HepG2 (cell line): ENCODE data around the gene PAX4. TPM values are rescaled to one million over a fixed set of nuclear protein-coding genes. Genes with fewer than 3 reads are reported as not detected.

Experiments
- ATAC-seq: fragments of 200-7000 bp; cut with Tn5 transposase; 3 replicates; pipeline ENCODE4 v1.9.1; 2020; ENCODE audit warnings: mild to moderate bottlenecking, moderate library complexity
- BruUV-seq: library from RNA; stranded (reverse); fragments of 400-500 nt; replicated peaks from 2 replicates; lab custom pipeline; 2021; lab: Mats Ljungman, UMichigan
- CTCF ChIA-PET: fragments of 300-600 bp; formaldehyde crosslinking; extraction: SDS; loops from one replicate; lab custom pipeline; 2021; ENCODE audit warnings: low total read pairs, inconsistent platforms, low intra/inter-chr PET ratio; lab: Yijun Ruan, JAX
- POLR2A ChIA-PET: fragments of 350-600 bp; sonication (Branson Sonifier 250); formaldehyde crosslinking; loops from one replicate; lab custom pipeline; 2020; ENCODE audit warnings: antibody characterized with exemption, inconsistent platforms; lab: Yijun Ruan, JAX
- DNase-seq: peaks from one replicate; pipeline ENCODE4 v3.0.0-alpha.2; 2015; ENCODE audit warnings: low spot score
- FAIRE-seq: peaks from 3 replicates; lab custom pipeline; 2011; peaks lifted over from hg19 to GRCh38; lab: Jason Lieb, UNC
- H2AFZ ChIP-seq: one replicate; pipeline ENCODE4 v1.6.1; 2011; ENCODE audit warnings: low read length, inconsistent platforms
- H3K27ac ChIP-seq: fragments of 300-600 bp; 3 replicates; pipeline ENCODE4 v1.8.0; 2011; ENCODE audit warnings: mixed run types, mild to moderate bottlenecking, mixed read lengths, low read length, inconsistent platforms; ENCODE audit not compliant: insufficient read depth; ENCODE audit errors: extremely low read length
- H3K27me3 ChIP-seq, 2 experiments: fragments of 200-600 bp in 1 of 2; 2 replicates in 1 of 2; 3 replicates in 1 of 2; pipeline versions ENCODE4 v1.6.0 to v1.8.0; 2011; ENCODE audit warnings: low read length in 2 of 2, mild to moderate bottlenecking in 2 of 2, moderate library complexity in 2 of 2, inconsistent platforms in 1 of 2; ENCODE audit not compliant: insufficient read depth in 2 of 2, control insufficient read depth in 1 of 2
- H3K36me3 ChIP-seq, 2 experiments: fragments of 200-600 bp in 1 of 2; replicated peaks in 1 of 2; 2 replicates in 1 of 2; 3 replicates in 1 of 2; pipeline versions ENCODE4 v1.5.1 to v1.8.0; 2011; ENCODE audit warnings: low read length in 2 of 2, inconsistent platforms in 1 of 2; ENCODE audit not compliant: insufficient read depth in 2 of 2, control insufficient read depth in 1 of 2
- H3K4me1 ChIP-seq: 2 replicates; pipeline ENCODE4 v1.5.1; 2012; ENCODE audit warnings: low read length, inconsistent platforms; ENCODE audit not compliant: insufficient read depth
- H3K4me2 ChIP-seq: 2 replicates; pipeline ENCODE4 v1.6.0; 2011; ENCODE audit warnings: low read depth, low read length, inconsistent platforms
- H3K4me3 ChIP-seq, 3 experiments: fragments of 200-600 bp in 1 of 3; sonication (generic), shearing (Covaris generic) in 1 of 3; replicated peaks in 1 of 3; 2 replicates each; pipeline ENCODE4 v1.5.1; 2011 to 2016; ENCODE audit warnings: low read length in 3 of 3, inconsistent platforms in 2 of 3, low read depth in 2 of 3, mild to moderate bottlenecking in 2 of 3, control low read depth in 1 of 3, mixed read lengths in 1 of 3; ENCODE audit not compliant: insufficient read depth in 1 of 3
- H3K79me2 ChIP-seq: one replicate; pipeline ENCODE4 v1.6.1; 2011; ENCODE audit warnings: low read length, inconsistent platforms; ENCODE audit not compliant: insufficient read depth
- H3K9ac ChIP-seq: 2 replicates; pipeline ENCODE4 v1.6.0; 2011; ENCODE audit warnings: mild to moderate bottlenecking, low read depth, low read length, inconsistent platforms; ENCODE audit not compliant: insufficient read depth
- H3K9me3 ChIP-seq: 2 replicates; pipeline ENCODE4 v1.5.1; 2012; ENCODE audit warnings: mild to moderate bottlenecking, low read length
- H4K20me1 ChIP-seq: 2 replicates; pipeline ENCODE4 v1.6.0; 2011; ENCODE audit warnings: inconsistent platforms, mild to moderate bottlenecking, low read length, moderate library complexity; ENCODE audit not compliant: insufficient read depth
- ATF1 ChIP-seq: IDR thresholded peaks from 2 replicates; pipeline ENCODE4 v1.6.1; 2016; ENCODE audit warnings: mild to moderate bottlenecking, control low read depth
- ATF7-NPFF ChIP-seq: sonication (generic); formaldehyde crosslinking; IDR thresholded peaks from 2 replicates; pipeline ENCODE4 v1.8.1; 2023; ENCODE audit warnings: mild to moderate bottlenecking, low read depth, missing genetic modification reagents, moderate library complexity
- CHCHD3 ChIP-seq: sonication (generic); formaldehyde crosslinking; IDR thresholded peaks from 2 replicates; pipeline ENCODE4 v1.8.0; 2022; ENCODE audit warnings: mild to moderate bottlenecking, missing genetic modification reagents, moderate library complexity
- DPF2 ChIP-seq: sonication (generic); formaldehyde crosslinking; IDR thresholded peaks from 2 replicates; pipeline ENCODE4 v1.4.0; 2020; ENCODE audit warnings: mild to moderate bottlenecking, low read depth, missing genetic modification reagents, borderline replicate concordance
- NFATC3 ChIP-seq: sonication (generic); formaldehyde crosslinking; IDR thresholded peaks from 2 replicates; pipeline ENCODE4 v1.5.1; 2020; ENCODE audit warnings: mild to moderate bottlenecking, missing genetic modification reagents
- PAX8 ChIP-seq: sonication (generic); formaldehyde crosslinking; IDR thresholded peaks from 2 replicates; pipeline ENCODE4 v1.8.0; 2022; ENCODE audit warnings: mild to moderate bottlenecking, missing genetic modification reagents, borderline replicate concordance
- PHB2 ChIP-seq: fragments of 450-650 bp; IDR thresholded peaks from 2 replicates; pipeline ENCODE4 v1.6.1; 2018; ENCODE audit not compliant: partially characterized antibody
- PPARG ChIP-seq: conservative IDR thresholded peaks from 2 replicates; pipeline ENCODE4 v1.6.1; 2016; ENCODE audit warnings: missing biosample characterization, missing genetic modification reagents
- SRSF1 ChIP-seq: fragments of 200-400 bp; formaldehyde crosslinking; optimal IDR thresholded peaks from 2 replicates; pipeline ENCODE3; 2017; ENCODE audit warnings: mild to moderate bottlenecking, low read depth, low read length, moderate library complexity
- TAF15 ChIP-seq: fragments of 200-400 bp; formaldehyde crosslinking; IDR thresholded peaks from one replicate; pipeline ENCODE4 v1.6.1; 2018; ENCODE audit warnings: mild to moderate bottlenecking, low read depth, low read length; ENCODE audit not compliant: poor library complexity, severe bottlenecking
- ZBTB20 ChIP-seq: sonication (generic); formaldehyde crosslinking; IDR thresholded peaks from 2 replicates; pipeline ENCODE4 v1.8.1; 2023; ENCODE audit warnings: missing genetic modification reagents, low read depth, mild to moderate bottlenecking, borderline replicate concordance
- ZNF224 ChIP-seq: sonication (generic); formaldehyde crosslinking; IDR thresholded peaks from 2 replicates; pipeline ENCODE4 v1.5.0; 2020; ENCODE audit warnings: mild to moderate bottlenecking, missing genetic modification reagents
- WGBS: methylation state at CpG from one replicate; pipeline ENCODE4 v1.1.6; 2017; ENCODE audit warnings: low lambda C conversion rate; 5-methylcytosine and 5-hydroxymethylcytosine counted together
- in situ Hi-C: cut with HindIII; loops from 2 replicates; pipeline ENCODE4 v1.10.0; 2017; ENCODE audit warnings: low pct_unique_long_range_greater_than_20kb; ENCODE audit not compliant: extremely low pct_ligation_motif_present
- intact Hi-C: fragments of 100-400 bp; cut with micrococcal nuclease; formaldehyde crosslinking; loops from one replicate; pipeline ENCODE4 v1.10.0; 2022; ENCODE audit not compliant: unreplicated experiment
- polyA plus RNA-seq, 8 experiments: library from polyadenylated mRNA; depleted of rRNA in 3 of 8; stranded (reverse) in 7 of 8; unstranded in 1 of 8; fragments of >200 nt; fragmentation: Illumina TruSeq in 4 of 8; extraction: Trizol in 4 of 8; gene quantifications; 2 replicates each; pipeline versions ENCODE4 v1.2.1 to v1.2.3, GENCODE V29; 2011 to 2016; ENCODE audit warnings: low read depth in 4 of 8, missing spikeins in 1 of 8, mixed read lengths in 1 of 8; ENCODE audit not compliant: insufficient read depth in 1 of 8
- total RNA-seq, 5 experiments: library from RNA; depleted of rRNA; stranded (reverse); fragments of >200 nt; fragmentation: Illumina TruSeq; extraction: Trizol; gene quantifications; 2 replicates each; pipeline ENCODE4 v1.2.3, GENCODE V29; 2016; ENCODE audit warnings: low read depth in 1 of 5
- TF ChIP-seq, protein P1 (sequence below): sonication (generic); formaldehyde crosslinking; IDR thresholded peaks from 2 replicates; pipeline ENCODE4 v1.4.0; 2020; ENCODE audit warnings: mild to moderate bottlenecking, missing genetic modification reagents
- TF ChIP-seq, protein P2 (sequence below): sonication (generic); formaldehyde crosslinking; IDR thresholded peaks from 2 replicates; pipeline ENCODE4 v1.4.0; 2020; ENCODE audit warnings: missing genetic modification reagents
- TF ChIP-seq, protein P3 (sequence below): sonication (generic); formaldehyde crosslinking; IDR thresholded peaks from 2 replicates; pipeline ENCODE4 v1.9.0; 2021; ENCODE audit warnings: missing genetic modification reagents, borderline replicate concordance
- TF ChIP-seq, protein P4 (sequence below): sonication (generic); formaldehyde crosslinking; IDR thresholded peaks from 2 replicates; pipeline ENCODE4 v1.5.1; 2020; ENCODE audit warnings: missing genetic modification reagents, mild to moderate bottlenecking, borderline replicate concordance

The PAX4 gene
- total and polyA plus RNA-seq, 2 of the 13 experiments (the other 11 are each of a cell fraction or from before 2014, with no cell fraction given) = not detected

DNA sequence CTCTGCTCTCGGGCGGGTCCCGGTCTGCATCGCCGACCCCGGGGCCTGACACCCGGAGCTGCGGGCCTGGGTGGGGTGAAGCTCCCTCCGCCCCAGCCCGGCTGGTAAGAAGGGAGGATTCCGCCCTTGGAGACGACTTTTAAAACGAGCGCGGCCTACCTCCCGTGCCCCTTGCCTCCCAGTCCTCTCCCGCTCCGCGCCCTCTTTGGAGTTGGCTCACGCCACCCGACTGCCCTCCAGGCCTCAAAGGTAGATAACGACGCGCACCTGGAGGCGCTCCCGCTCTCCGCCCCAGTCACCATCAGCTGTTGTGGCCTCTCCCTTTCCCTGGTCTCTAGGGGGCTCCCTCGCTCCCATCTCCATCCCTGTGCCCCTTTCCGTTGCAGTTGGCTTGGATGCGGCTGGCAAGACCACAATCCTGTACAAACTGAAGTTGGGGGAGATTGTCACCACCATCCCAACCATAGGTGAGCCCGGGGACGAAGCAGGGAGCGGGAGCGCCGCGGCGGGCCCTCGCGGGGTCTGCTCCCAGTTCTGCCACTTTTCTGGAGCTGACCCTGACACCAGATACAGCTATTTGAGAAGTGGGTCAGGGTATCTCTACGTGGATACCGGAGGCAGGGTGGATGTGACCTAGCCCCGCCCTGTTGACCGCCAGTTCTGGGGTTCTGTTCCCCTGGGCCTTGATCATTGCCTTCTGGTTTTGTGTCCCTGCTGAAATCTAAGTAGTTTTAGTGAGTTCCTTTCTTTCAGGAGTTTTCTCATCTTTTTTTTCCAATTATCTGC lies 29.1 kb downstream of the PAX4 start:
- peaks cover 7 to 15% of the 10 kb centered on the region in 2 experiments; a peak in 4 of 5 replicates for H3K36me3 ChIP-seq
- intact Hi-C loops = loop anchor here (2.0 to 10.0 kb wide), 3 partner anchors 40 to 194 kb away; partner anchors contain the start of genes SND1 and ZNF800
- H3K4me2 ChIP-seq = peak overlapping the region; percentile 69
- 68% methylated on average over 14 of the region's 43 CpGs for WGBS
- no peaks in the 10 kb centered on the region; the same call in 1 of the 2 replicates for H4K20me1 ChIP-seq
- peak overlapping the region; percentile 89 to 94 (median 93) for H3K4me3 ChIP-seq
- no peaks in the 10 kb centered on the region for H3K9me3 ChIP-seq
- ChIA-PET POLR2A (interaction anchor here (1.0 kb wide), 1 partner anchor 11 kb away, joined by 3 read pairs; no protein-coding TSS in a partner anchor), CTCF (interaction anchor here (2.7 kb wide), 1 partner anchor 40 kb away, joined by 8 read pairs; no protein-coding TSS in a partner anchor)
- no peak overlapping the region for H2AFZ ChIP-seq
- no peaks in the 10 kb centered on the region; a peak in 1 of 5 replicates for H3K27me3 ChIP-seq
- peak overlapping the region; percentile 55 for H3K27ac ChIP-seq
- peaks cover 39% of the 10 kb centered on the region for H3K4me1 ChIP-seq
- H3K9ac ChIP-seq = peak overlapping the region; percentile 87
- BruUV-seq = no TSS peak
- peak; percentile 50 for DNase-seq
- H3K79me2 ChIP-seq = peaks cover 10% of the 10 kb centered on the region
- peak; percentile 73 for ATAC-seq
- in situ Hi-C loops = no loop called here
- FAIRE-seq = no peak
- TF ChIP-seq, protein P1, sequence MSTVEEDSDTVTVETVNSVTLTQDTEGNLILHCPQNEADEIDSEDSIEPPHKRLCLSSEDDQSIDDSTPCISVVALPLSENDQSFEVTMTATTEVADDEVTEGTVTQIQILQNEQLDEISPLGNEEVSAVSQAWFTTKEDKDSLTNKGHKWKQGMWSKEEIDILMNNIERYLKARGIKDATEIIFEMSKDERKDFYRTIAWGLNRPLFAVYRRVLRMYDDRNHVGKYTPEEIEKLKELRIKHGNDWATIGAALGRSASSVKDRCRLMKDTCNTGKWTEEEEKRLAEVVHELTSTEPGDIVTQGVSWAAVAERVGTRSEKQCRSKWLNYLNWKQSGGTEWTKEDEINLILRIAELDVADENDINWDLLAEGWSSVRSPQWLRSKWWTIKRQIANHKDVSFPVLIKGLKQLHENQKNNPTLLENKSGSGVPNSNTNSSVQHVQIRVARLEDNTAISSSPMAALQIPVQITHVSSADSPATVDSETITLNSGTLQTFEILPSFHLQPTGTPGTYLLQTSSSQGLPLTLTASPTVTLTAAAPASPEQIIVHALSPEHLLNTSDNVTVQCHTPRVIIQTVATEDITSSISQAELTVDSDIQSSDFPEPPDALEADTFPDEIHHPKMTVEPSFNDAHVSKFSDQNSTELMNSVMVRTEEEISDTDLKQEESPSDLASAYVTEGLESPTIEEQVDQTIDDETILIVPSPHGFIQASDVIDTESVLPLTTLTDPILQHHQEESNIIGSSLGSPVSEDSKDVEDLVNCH (CRISPR knock-in tag) = no peak
- TF ChIP-seq PHB2 (no peak), ATF1 (CRISPR knock-in tag) (no peak), SRSF1 (no peak), PPARG (CRISPR knock-in tag) (no peak), ZNF224 (no peak), DPF2 (CRISPR knock-in tag) (no peak), ATF7-NPFF (CRISPR knock-in tag) (no peak), CHCHD3 (CRISPR knock-in tag) (no peak), PAX8 (no peak), ZBTB20 (CRISPR knock-in tag) (no peak), TAF15 (no peak), NFATC3 (CRISPR knock-in tag) (0 out of 2 replicates have a peak, but pooled peaks have one; percentile 46)
- TF ChIP-seq, protein P2, sequence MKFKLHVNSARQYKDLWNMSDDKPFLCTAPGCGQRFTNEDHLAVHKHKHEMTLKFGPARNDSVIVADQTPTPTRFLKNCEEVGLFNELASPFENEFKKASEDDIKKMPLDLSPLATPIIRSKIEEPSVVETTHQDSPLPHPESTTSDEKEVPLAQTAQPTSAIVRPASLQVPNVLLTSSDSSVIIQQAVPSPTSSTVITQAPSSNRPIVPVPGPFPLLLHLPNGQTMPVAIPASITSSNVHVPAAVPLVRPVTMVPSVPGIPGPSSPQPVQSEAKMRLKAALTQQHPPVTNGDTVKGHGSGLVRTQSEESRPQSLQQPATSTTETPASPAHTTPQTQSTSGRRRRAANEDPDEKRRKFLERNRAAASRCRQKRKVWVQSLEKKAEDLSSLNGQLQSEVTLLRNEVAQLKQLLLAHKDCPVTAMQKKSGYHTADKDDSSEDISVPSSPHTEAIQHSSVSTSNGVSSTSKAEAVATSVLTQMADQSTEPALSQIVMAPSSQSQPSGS (CRISPR knock-in tag) = no peak
- TF ChIP-seq, protein P3, sequence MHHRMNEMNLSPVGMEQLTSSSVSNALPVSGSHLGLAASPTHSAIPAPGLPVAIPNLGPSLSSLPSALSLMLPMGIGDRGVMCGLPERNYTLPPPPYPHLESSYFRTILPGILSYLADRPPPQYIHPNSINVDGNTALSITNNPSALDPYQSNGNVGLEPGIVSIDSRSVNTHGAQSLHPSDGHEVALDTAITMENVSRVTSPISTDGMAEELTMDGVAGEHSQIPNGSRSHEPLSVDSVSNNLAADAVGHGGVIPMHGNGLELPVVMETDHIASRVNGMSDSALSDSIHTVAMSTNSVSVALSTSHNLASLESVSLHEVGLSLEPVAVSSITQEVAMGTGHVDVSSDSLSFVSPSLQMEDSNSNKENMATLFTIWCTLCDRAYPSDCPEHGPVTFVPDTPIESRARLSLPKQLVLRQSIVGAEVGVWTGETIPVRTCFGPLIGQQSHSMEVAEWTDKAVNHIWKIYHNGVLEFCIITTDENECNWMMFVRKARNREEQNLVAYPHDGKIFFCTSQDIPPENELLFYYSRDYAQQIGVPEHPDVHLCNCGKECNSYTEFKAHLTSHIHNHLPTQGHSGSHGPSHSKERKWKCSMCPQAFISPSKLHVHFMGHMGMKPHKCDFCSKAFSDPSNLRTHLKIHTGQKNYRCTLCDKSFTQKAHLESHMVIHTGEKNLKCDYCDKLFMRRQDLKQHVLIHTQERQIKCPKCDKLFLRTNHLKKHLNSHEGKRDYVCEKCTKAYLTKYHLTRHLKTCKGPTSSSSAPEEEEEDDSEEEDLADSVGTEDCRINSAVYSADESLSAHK = no peak
- TF ChIP-seq, protein P4, sequence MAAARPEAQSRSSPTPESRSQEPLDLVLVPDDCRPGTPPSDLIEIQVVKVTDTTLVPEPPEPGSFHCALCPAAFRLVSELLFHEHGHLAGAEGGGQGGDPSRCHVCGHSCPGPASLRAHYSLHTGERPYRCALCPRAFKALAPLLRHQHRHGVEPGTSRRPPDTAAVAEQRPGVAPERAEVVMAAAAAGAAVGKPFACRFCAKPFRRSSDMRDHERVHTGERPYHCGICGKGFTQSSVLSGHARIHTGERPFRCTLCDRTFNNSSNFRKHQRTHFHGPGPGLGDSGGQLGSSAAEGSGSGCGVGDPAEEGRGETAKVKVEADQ (CRISPR knock-in tag) = no peak; the same call in 1 of the 2 replicates
